GM21576 (cell line): ENCODE data around the gene ARPP19.
"Not testable (repeated sequence)": the region's sequence is repeated elsewhere in the genome, so short reads cannot be mapped to it uniquely, and the experiment has no call there.

ENCODE experiments used
- ATAC-seq: cut with Tn5 transposase; IDR thresholded peaks from one replicate; pipeline ENCODE4 v1.9.1; 2021; ENCODE audit warnings: mild to moderate bottlenecking, moderate library complexity; ENCODE audit not compliant: unreplicated experiment

ARPP19 gene, protein sequence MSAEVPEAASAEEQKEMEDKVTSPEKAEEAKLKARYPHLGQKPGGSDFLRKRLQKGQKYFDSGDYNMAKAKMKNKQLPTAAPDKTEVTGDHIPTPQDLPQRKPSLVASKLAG

GRCh38 chr15:52568601-52569585 is at the start of gene ARPP19:
ARPP19 (minus strand) TSS chr15:52569030; CDS start chr15:52568892, 138 bp downstream.
- ATAC-seq: peak; percentile 73

- no peak for ATAC-seq
These were observed 48.2 kb upstream of the ARPP19 start for GRCh38 chr15:52617026-52617425.

GRCh38 chr15:52615302-52615701 is 46.5 kb upstream of the ARPP19 start:
- ATAC-seq: no peak

GRCh38 chr15:52609593-52609992 is 40.8 kb upstream of the ARPP19 start:
- no peak for ATAC-seq

DNA sequence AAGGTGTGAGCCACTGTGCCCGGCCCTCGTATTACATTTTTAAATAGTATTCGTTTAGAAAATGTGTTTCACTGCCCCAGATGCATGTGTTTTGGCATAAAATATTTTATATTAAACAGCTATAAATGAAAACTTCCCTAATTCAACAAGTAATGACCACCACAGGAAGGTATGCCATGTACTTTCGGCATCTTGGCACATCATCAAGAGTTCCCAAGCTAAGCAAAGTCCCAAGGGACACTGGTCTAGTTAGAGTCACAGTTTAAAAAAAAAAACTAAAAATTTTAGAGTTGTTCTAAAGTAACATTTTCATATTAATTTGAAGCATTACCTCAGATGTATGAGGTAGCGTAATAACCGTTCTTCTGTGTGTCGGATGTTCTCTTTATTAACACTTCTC is 15.6 kb upstream of the ARPP19 start:
- ATAC-seq: no peak

DNA sequence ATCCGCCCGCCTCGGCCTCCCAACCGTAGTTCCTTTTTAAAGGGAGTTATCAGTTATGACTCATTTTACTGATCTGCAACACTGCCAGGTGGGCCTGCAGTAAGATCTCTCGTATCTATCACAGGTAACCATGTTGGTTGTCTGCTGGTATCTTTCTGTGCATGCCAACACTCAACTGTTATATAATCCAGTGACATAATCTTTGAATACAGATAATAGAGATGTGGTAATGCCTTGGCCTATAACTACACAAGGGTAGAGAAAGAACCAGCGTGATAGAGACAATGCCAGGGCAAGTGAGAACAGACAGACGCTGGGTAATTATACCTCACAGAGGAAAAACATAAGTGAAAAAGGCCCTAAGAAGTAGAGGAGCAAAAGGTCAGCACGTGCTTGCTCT is 11.0 kb upstream of the ARPP19 start:
- ATAC-seq: no peak

GRCh38 chr15:52576692-52577091 is 7.9 kb upstream of the ARPP19 start:
- no peak for ATAC-seq

DNA sequence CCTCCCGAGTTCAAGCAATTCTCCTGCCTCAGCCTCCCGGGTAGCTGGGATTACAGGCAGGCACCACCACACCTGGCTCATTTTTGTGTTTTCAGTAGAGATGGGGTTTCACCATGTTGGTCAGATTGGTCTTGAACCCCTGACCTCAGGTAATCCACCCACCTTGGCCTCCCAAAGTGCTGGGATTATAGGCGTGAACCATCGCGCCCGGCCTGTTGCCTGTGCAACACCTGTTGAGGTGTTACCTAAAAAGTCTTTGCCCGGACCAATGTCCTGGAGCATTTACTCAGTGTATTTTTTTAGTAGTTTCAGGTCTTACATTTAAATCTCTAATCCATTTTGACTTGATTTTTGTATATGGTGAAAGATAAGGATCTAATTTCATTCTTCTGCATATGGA is 6.7 kb upstream of the ARPP19 start:
- ATAC-seq: not testable (repeated sequence)

GRCh38 chr15:52575072-52575471 is 6.2 kb upstream of the ARPP19 start:
- ATAC-seq: no peak

DNA sequence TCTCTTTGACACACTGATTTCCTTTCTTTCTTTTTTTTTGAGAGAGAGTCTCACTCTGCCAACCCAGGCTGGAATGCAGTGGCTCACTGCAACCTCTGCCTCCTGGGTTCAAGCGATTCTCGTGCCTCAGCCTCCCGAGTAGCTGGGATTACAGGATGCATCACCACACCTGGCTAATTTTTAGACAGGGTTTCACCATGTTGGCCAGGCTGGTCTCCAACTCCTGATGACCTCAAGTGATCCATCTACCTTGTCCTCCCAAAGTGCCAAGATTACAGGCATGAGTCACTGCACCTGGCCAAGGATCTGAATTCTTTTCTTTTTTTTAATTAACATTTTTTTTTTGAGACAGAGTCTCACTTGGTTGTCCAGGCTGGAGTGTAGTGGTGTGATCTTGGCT is 5.8 kb upstream of the ARPP19 start:
- ATAC-seq: not testable (repeated sequence)

GRCh38 chr15:52567871-52568600 is 794 bp downstream of the ARPP19 start:
- no peak for ATAC-seq

DNA sequence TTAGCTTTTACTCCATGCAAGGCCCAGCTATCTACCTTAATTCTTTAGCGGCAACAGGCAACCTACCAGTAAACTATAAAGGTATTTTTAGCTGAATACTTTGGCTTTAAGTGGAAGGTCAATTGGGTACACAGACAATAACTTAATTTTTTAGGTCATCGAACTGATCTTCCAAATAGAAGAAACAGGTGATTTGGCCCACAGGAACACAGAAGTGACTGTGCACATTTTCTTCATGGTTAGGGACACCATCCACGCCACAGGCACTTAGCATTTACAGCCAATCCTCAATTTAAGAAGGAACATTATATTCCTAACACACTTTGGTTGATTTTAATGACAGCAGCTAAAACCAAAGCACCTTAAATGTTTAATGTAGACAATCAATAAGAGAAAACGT is 1.9 kb downstream of the ARPP19 start:
- no peak for ATAC-seq

DNA sequence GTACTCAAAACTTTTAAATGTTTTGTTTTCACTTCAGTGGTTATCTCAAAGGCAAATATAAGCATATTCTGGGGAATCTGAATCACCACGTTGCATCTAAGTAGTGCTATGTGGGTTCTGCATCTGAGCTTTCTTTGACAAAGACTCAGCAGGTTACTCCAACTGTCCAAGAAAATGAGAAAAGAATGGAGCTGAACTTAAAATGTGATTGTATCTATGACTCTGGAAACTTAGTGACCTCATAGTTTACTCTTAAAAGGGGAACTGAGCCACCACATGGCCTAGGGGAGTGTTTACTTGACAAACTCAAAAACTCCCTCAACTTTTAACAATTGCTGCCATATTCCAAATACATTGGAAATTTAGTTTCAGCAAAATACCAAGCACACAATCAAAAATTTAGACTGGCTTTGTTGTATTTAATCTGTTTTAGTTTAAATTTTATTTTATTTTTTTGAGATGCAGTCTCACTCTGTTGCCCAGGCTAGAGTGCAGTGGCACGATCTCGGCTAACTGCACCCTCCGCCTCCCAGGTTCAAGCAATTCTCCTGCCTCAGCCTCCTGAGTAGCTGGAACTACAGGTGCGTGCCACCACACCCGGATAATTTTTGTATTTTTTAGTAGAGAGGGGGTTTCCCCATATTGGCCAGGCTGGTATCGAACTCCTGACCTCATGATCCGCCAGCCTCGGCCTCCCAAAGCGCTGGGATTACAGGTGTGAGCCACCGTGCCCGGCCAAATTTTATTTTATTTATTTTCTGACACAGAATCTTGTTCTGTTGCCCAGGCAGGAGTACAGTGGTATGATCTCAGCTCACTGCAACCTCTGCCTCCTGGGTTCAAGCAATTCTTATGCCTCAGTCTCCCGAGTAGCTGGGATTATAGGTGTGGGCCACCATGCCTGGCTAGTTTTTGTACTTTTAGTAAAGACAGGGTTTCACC is 3.1 kb downstream of the ARPP19 start:
- peak; percentile 35 for ATAC-seq

DNA sequence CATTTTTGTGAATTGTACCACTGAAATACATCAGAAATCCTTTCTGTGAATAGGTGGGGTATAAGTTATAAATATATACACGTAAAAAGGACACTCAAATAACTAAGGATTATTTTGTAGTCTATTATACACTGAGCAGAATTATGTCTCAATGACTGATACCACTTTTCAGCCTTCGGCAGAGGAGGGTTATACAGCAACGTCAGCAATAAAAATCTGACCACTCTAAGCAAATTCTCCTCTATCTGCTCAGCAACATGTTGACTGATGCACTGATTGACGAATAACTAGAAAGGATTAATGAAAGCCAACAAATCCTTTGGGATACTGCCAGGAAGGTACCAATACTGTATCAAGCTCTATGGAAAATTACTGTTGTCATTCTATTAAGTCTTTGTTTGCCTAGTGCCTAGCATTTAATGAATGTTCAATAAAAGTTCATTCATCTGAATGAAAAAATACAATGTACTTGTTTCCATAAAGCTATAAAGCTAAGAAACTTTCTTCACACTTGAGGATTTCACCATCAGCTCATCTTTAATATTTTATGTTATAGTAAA is 5.2 kb downstream of the ARPP19 start:
- ATAC-seq: no peak

- ATAC-seq: no peak
These were observed 9.3 kb downstream of the ARPP19 start for GRCh38 chr15:52559575-52559974.

GRCh38 chr15:52559022-52559421 is 9.8 kb downstream of the ARPP19 start:
- ATAC-seq: no peak

- peak; percentile 70 for ATAC-seq
These were observed 10.6 kb downstream of the ARPP19 start for GRCh38 chr15:52558196-52558595.

GRCh38 chr15:52557274-52557641 is 11.6 kb downstream of the ARPP19 start:
- ATAC-seq: no peak

DNA sequence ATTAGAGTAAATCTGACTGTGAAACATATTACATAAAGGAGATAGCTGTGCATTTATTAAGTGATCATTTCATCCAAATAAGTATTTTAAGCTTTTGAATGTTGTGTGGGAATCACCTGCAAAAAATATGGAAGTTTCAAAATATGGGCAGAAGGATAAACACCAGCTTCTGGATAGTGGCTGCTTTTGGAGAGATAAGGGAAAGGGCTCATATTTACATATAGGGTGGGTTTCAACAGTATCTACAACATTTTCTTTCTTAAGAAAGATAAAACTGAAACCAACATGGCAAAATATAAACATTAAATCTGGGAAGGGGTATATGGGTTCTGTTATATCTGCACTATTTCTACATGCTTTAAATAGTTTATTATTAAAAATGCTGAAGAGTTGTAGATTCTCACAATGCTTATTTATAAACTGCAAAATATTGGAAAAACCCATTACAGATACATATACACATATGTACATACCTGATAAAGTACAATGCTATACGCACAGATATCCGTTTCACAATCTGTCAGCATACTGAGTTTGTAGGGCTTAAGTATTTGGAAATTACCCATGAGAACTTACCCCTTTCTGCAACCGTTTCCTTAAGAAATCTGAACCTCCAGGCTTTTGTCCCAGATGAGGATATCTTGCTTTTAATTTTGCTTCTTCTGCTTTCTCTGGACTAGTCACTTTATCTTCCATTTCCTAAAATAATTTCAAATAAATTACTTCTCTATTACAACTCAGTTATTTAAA is 12.1 kb downstream of the ARPP19 start:
- no peak for ATAC-seq

DNA sequence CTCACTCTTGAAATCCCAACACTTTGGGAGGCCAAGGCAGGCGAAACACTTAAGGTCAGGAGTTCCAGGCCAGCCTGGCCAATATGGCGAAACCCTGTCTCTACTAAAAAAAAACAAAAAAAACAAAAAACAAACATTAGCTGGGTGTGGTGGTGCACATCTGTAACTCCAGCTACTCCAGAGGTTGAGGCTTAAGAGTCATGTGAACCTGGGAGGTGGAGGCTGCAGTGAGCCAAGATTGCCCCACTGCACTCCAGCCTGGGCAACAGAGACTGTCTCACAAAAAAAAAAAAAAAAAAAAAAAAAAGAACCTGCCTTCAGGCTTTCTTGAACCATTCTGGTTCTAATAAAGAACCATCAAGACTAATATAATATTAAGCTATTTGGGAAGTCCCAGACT is 16.5 kb downstream of the ARPP19 start:
- no peak for ATAC-seq
